Osteocyte (in vitro differentiated cells): ENCODE measurements around the gene ARHGAP24. TPM values are rescaled to one million over a fixed set of nuclear protein-coding genes. Genes with fewer than 3 reads are reported as not detected.

ENCODE experiments used
- DNase-seq: peaks from one replicate; pipeline ENCODE4 v3.0.0; 2021; ENCODE audit warnings: mixed read lengths; ENCODE audit not compliant: unreplicated experiment; ENCODE audit errors: extremely low spot score
- H3K27ac Mint-ChIP-seq: one replicate; pipeline ENCODE4 v1.8.0; 2021; ENCODE audit warnings: mild to moderate bottlenecking, mixed read lengths; ENCODE audit not compliant: unreplicated experiment
- H3K27me3 Mint-ChIP-seq: one replicate; pipeline ENCODE4 v1.8.0; 2021; ENCODE audit warnings: mixed read lengths; ENCODE audit not compliant: unreplicated experiment
- H3K36me3 Mint-ChIP-seq: one replicate; pipeline ENCODE4 v1.8.0; 2021; ENCODE audit warnings: mixed read lengths; ENCODE audit not compliant: unreplicated experiment
- H3K4me1 Mint-ChIP-seq: one replicate; pipeline ENCODE4 v1.8.0; 2021; ENCODE audit warnings: mixed read lengths; ENCODE audit not compliant: unreplicated experiment
- H3K4me3 Mint-ChIP-seq: one replicate; pipeline ENCODE4 v1.8.0; 2021; ENCODE audit warnings: mild to moderate bottlenecking, moderate library complexity, mixed read lengths; ENCODE audit not compliant: unreplicated experiment
- H3K9me3 Mint-ChIP-seq: one replicate; pipeline ENCODE4 v1.8.0; 2021; ENCODE audit warnings: mixed read lengths; ENCODE audit not compliant: unreplicated experiment
- CTCF ChIP-seq: fragments of 200-600 bp; sonication (generic); IDR thresholded peaks from 2 replicates; pipeline ENCODE4 v1.5.0; 2021; ENCODE audit warnings: antibody characterized with exemption, mild to moderate bottlenecking, moderate library complexity
- total RNA-seq: library from RNA; stranded (reverse); gene quantifications from 2 replicates; pipeline ENCODE4 v1.2.1, GENCODE V29; 2021

Gene ARHGAP24
- total RNA-seq, 1 donor from 2014 or later = 29.3 TPM

DNA sequence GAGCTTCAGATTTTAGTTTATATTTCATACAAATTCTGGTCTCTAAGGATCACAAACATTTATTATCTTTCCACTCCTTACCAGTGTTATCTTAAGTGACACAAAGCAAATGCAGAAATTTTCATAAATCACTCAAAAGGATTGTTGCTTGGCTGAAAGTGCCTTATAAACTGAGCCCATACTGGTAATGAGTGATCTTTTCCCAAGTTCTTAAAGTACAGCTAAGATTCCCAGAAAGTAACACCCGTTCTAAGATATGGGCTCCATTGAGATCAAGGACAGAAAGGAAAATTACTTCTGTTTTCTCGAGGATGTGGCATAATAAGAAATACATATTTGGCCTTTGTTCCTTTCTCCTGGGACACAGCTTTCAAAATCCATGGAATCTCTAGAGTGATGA is 313.7 kb downstream of the ARHGAP24 start:
- no peak for DNase-seq
- H3K27me3 Mint-ChIP-seq = no peaks in the 10 kb centered on the region
- peaks cover 97% of the 10 kb centered on the region for H3K4me1 Mint-ChIP-seq
- TF ChIP-seq CTCF = no peak
- peak overlapping the region; percentile 17 for H3K27ac Mint-ChIP-seq
- peaks cover 15% of the 10 kb centered on the region for H3K9me3 Mint-ChIP-seq
- peaks cover 4% of the 10 kb centered on the region for H3K36me3 Mint-ChIP-seq
- no peak overlapping the region for H3K4me3 Mint-ChIP-seq

DNA sequence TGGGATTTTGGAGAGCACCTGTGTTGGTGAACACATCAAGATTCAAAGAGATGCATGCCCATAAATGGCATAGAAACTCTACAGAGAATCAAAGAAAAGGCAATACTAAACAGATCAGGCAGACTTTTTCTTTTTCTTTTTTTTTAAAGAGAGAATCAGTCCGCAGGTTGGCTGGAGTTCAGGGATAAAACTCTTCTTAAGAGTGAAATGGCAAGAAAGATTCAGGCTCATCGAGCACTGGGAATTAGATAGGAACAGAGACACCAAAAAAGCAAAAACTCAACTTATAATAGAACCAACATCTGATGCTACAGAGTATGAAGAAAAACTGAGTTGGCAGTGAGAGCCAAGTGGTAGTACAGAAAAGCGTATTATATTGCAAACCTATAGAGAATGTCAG is 314.3 kb downstream of the ARHGAP24 start:
- Mint-ChIP-seq H3K27ac (no peak overlapping the region), H3K36me3 (peaks cover 4% of the 10 kb centered on the region), H3K4me3 (no peak overlapping the region), H3K4me1 (peaks cover 96% of the 10 kb centered on the region), H3K9me3 (peaks cover 15% of the 10 kb centered on the region), H3K27me3 (no peaks in the 10 kb centered on the region)
- no peak for TF ChIP-seq CTCF
- DNase-seq = no peak

DNA sequence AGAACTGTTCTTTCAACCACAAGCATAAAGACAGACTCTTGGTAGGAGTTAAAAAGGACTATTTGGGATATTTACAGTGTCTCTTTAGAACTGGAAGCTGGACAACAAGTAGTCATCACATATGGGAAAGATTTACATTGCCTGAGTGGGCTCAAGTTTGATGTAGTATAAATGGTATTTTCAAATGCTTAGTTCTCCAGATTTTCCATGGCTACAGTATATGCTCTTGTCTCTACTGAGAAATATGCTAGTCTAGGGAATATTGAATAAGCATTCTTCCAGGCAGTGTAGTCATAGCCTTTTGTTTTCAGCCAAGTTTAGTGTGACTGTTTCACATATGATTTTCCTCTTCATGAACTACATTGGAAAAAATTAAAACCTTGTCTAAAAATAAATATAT is 315.6 kb downstream of the ARHGAP24 start:
- no peak for TF ChIP-seq CTCF
- peaks cover 93% of the 10 kb centered on the region for H3K4me1 Mint-ChIP-seq
- H3K9me3 Mint-ChIP-seq = peaks cover 15% of the 10 kb centered on the region
- no peaks in the 10 kb centered on the region for H3K27me3 Mint-ChIP-seq
- H3K36me3 Mint-ChIP-seq = peaks cover 4% of the 10 kb centered on the region
- no peak overlapping the region for H3K4me3 Mint-ChIP-seq
- peak overlapping the region; percentile 89 for H3K27ac Mint-ChIP-seq
- no peak for DNase-seq

GRCh38 chr4:85792376-85793232 is 317.7 kb downstream of the ARHGAP24 start:
- no peak for DNase-seq
- Mint-ChIP-seq H3K4me1 (peaks cover 85% of the 10 kb centered on the region), H3K4me3 (peak overlapping the region; percentile 6), H3K27me3 (no peaks in the 10 kb centered on the region), H3K27ac (peak overlapping the region; percentile 89), H3K9me3 (peaks cover 8% of the 10 kb centered on the region), H3K36me3 (peaks cover 2% of the 10 kb centered on the region)
- no peak for TF ChIP-seq CTCF

- H3K27ac Mint-ChIP-seq = peak overlapping the region; percentile 89
- peaks cover 2% of the 10 kb centered on the region for H3K36me3 Mint-ChIP-seq
- H3K27me3 Mint-ChIP-seq = no peaks in the 10 kb centered on the region
- no peak overlapping the region for H3K4me3 Mint-ChIP-seq
- TF ChIP-seq CTCF = no peak
- H3K4me1 Mint-ChIP-seq = peaks cover 84% of the 10 kb centered on the region
- DNase-seq = no peak
- peaks cover 8% of the 10 kb centered on the region for H3K9me3 Mint-ChIP-seq
These were observed 318.3 kb downstream of the ARHGAP24 start for GRCh38 chr4:85793233-85793585.
